Measurements from ENCODE around the gene SPN. TPM values are rescaled to one million over a fixed set of nuclear protein-coding genes. Genes with fewer than 3 reads are reported as not detected.
"Not testable (repeated sequence)": the region's sequence is repeated elsewhere in the genome, so short reads cannot be mapped to it uniquely, and the experiment has no call there.

Gene SPN
- total and polyA plus RNA-seq, 2 donors from 2014 or later: 1.0 to 8.8 TPM

- DNase-seq: peak in 2 of 5 donors; percentile 44 to 79
Observed at GRCh38 chr16:29694384-29695195, 31.5 kb downstream of the SPN start.

GRCh38 chr16:29695675-29696074 is 32.6 kb downstream of the SPN start:
- H3K27me3 ChIP-seq (ENCODE audit: control insufficient read depth, insufficient read depth, low read length); H3K27ac ChIP-seq (ENCODE audit: low read depth in 2 of 2, low read length in 2 of 2); H3K9me3 ChIP-seq (ENCODE audit: control insufficient read depth in 2 of 3, insufficient read depth in 1 of 3, low read length in 3 of 3); H3K36me3 ChIP-seq (ENCODE audit: control insufficient read depth in 2 of 3, insufficient read depth in 3 of 3, low read length in 3 of 3); FAIRE-seq; intact Hi-C loops (cut with DNase I); H3K9ac ChIP-seq (ENCODE audit: low read length in 3 of 3); H3K4me1 ChIP-seq (ENCODE audit: control insufficient read depth in 2 of 3, insufficient read depth in 2 of 3, low read depth in 1 of 3, low read length in 3 of 3); H3K4me3 ChIP-seq (ENCODE audit: low read length in 3 of 3): not testable (repeated sequence)
- peak in 1 of 5 donors; percentile 2 for DNase-seq

More at GRCh38 chr16:29694384-29695195, 31.5 kb downstream of the SPN start:
- Histone ChIP-seq H3K4me3 (ENCODE audit: low read length in 3 of 3) (no peak overlapping the region), H3K9me3 (ENCODE audit: control insufficient read depth in 2 of 3, insufficient read depth in 1 of 3, low read length in 3 of 3) (no peaks in the 10 kb centered on the region), H3K4me1 (ENCODE audit: control insufficient read depth in 2 of 3, insufficient read depth in 2 of 3, low read depth in 1 of 3, low read length in 3 of 3) (no peaks in the 10 kb centered on the region), H3K27ac (ENCODE audit: low read depth in 2 of 2, low read length in 2 of 2) (no peak overlapping the region), H3K36me3 (ENCODE audit: control insufficient read depth in 2 of 3, insufficient read depth in 3 of 3, low read length in 3 of 3) (peaks cover 0 to 2% (median 0%) of the 10 kb centered on the region in 3 donors), H3K9ac (ENCODE audit: low read length in 3 of 3) (no peak overlapping the region), H3K27me3 (ENCODE audit: control insufficient read depth, insufficient read depth, low read length) (no peaks in the 10 kb centered on the region)
- no peak for TF ChIP-seq CTCF (IDR thresholded peaks at IDR 0.05; ENCODE audit: borderline replicate concordance, extremely low read depth, insufficient read depth)
- FAIRE-seq: no peak
- intact Hi-C loops (cut with DNase I): no loop called here

GRCh38 chr16:29696881-29697331 is 33.9 kb downstream of the SPN start:
- DNase-seq (peak in 1 of 5 donors; percentile 60), FAIRE-seq (no peak)
- no peak for TF ChIP-seq CTCF (IDR thresholded peaks at IDR 0.05; ENCODE audit: borderline replicate concordance, extremely low read depth, insufficient read depth)
- intact Hi-C loops (cut with DNase I): no loop called here
- H3K36me3 ChIP-seq (ENCODE audit: control insufficient read depth in 2 of 3, insufficient read depth in 3 of 3, low read length in 3 of 3): peaks cover 0 to 2% (median 0%) of the 10 kb centered on the region in 3 donors
- peaks cover 0 to 2% (median 0%) of the 10 kb centered on the region in 3 donors for H3K4me1 ChIP-seq (ENCODE audit: control insufficient read depth in 2 of 3, insufficient read depth in 2 of 3, low read depth in 1 of 3, low read length in 3 of 3)
- no peak overlapping the region for H3K9ac ChIP-seq (ENCODE audit: low read length in 3 of 3)
- no peak overlapping the region for H3K27ac ChIP-seq (ENCODE audit: low read depth in 2 of 2, low read length in 2 of 2)
- no peaks in the 10 kb centered on the region for H3K27me3 ChIP-seq (ENCODE audit: control insufficient read depth, insufficient read depth, low read length)
- no peak overlapping the region for H3K4me3 ChIP-seq (ENCODE audit: low read length in 3 of 3)
- H3K9me3 ChIP-seq (ENCODE audit: control insufficient read depth in 2 of 3, insufficient read depth in 1 of 3, low read length in 3 of 3): no peaks in the 10 kb centered on the region

- H3K27me3 ChIP-seq (ENCODE audit: control insufficient read depth, insufficient read depth, low read length): no peaks in the 10 kb centered on the region
- intact Hi-C loops (cut with DNase I): no loop called here
- FAIRE-seq: no peak
- peaks cover 0 to 2% (median 0%) of the 10 kb centered on the region in 3 donors for H3K4me1 ChIP-seq (ENCODE audit: control insufficient read depth in 2 of 3, insufficient read depth in 2 of 3, low read depth in 1 of 3, low read length in 3 of 3)
- H3K9ac ChIP-seq (ENCODE audit: low read length in 3 of 3): no peak overlapping the region
- H3K4me3 ChIP-seq (ENCODE audit: low read length in 3 of 3): no peak overlapping the region
- no peaks in the 10 kb centered on the region for H3K9me3 ChIP-seq (ENCODE audit: control insufficient read depth in 2 of 3, insufficient read depth in 1 of 3, low read length in 3 of 3)
- no peak for DNase-seq
- H3K36me3 ChIP-seq (ENCODE audit: control insufficient read depth in 2 of 3, insufficient read depth in 3 of 3, low read length in 3 of 3): peaks cover 0 to 2% (median 0%) of the 10 kb centered on the region in 3 donors
- no peak overlapping the region for H3K27ac ChIP-seq (ENCODE audit: low read depth in 2 of 2, low read length in 2 of 2)
- TF ChIP-seq CTCF (IDR thresholded peaks at IDR 0.05; ENCODE audit: borderline replicate concordance, extremely low read depth, insufficient read depth): no peak
Observed at GRCh38 chr16:29697391-29697790, 34.3 kb downstream of the SPN start.
